PC-3 (cell line): ENCODE data around the gene CCM2L. TPM values are rescaled to one million over a fixed set of nuclear protein-coding genes. Genes with fewer than 3 reads are reported as not detected.

ENCODE experiments used
- ATAC-seq: fragments of 200-7000 bp; cut with Tn5 transposase; 2 replicates; pipeline ENCODE4 v1.9.1; 2020; ENCODE audit warnings: mild to moderate bottlenecking, moderate library complexity
- BruUV-seq: library from RNA; stranded (reverse); fragments of 400-500 nt; replicated peaks from 2 replicates; lab custom pipeline; 2021; lab: Mats Ljungman, UMichigan
- CTCF ChIA-PET: fragments of 300-600 bp; sonication (Branson Sonifier 250); formaldehyde crosslinking; loops from one replicate; lab custom pipeline; 2022; ENCODE audit warnings: antibody characterized with exemption; lab: Charles Lee
- POLR2A ChIA-PET: fragments of 300-600 bp; sonication (Branson Sonifier 250); formaldehyde crosslinking; loops from one replicate; lab custom pipeline; 2022; ENCODE audit warnings: antibody characterized with exemption; ENCODE audit not compliant: unreplicated experiment; lab: Charles Lee
- DNase-seq: peaks from one replicate; pipeline ENCODE4 v3.0.0-alpha.2; 2015
- H2AFZ ChIP-seq: fragments of 300-600 bp; sonication (generic); 2 replicates; pipeline ENCODE4 v1.6.0; 2016; ENCODE audit warnings: antibody characterized with exemption, low read length
- H3F3A ChIP-seq: fragments of 300-600 bp; sonication (generic); one replicate; pipeline ENCODE4 v1.6.0; 2017; ENCODE audit warnings: antibody characterized with exemption, low read length, control low read depth, mild to moderate bottlenecking; ENCODE audit not compliant: unreplicated experiment
- H3K27ac ChIP-seq: fragments of 300-600 bp; sonication (generic); 2 replicates; pipeline ENCODE4 v1.5.1; 2016; ENCODE audit warnings: mild to moderate bottlenecking, low read length
- H3K27me3 ChIP-seq: fragments of 300-600 bp; sonication (generic); 2 replicates; pipeline ENCODE4 v1.6.1; 2016; ENCODE audit warnings: low read length, mixed read lengths
- H3K36me3 ChIP-seq: fragments of 300-600 bp; sonication (generic); 2 replicates; pipeline ENCODE4 v1.6.1; 2016; ENCODE audit warnings: low read depth, mixed run types, low read length, mixed read lengths
- H3K4me1 ChIP-seq: fragments of 300-600 bp; sonication (generic); 2 replicates; pipeline ENCODE4 v1.5.1; 2016; ENCODE audit warnings: low read length; ENCODE audit not compliant: insufficient read depth
- H3K4me2 ChIP-seq: fragments of 300-600 bp; sonication (generic); 2 replicates; pipeline ENCODE4 v1.6.0; 2016; ENCODE audit warnings: low read length
- H3K4me3 ChIP-seq: fragments of 300-600 bp; sonication (generic); 2 replicates; pipeline ENCODE4 v1.5.1; 2016; ENCODE audit warnings: mild to moderate bottlenecking, low read length, mixed read lengths
- H3K79me2 ChIP-seq: fragments of 300-600 bp; sonication (generic); 2 replicates; pipeline ENCODE4 v1.6.1; 2017; ENCODE audit warnings: low read length, mixed read lengths
- H3K9ac ChIP-seq: fragments of 300-600 bp; sonication (generic); 2 replicates; pipeline ENCODE4 v1.6.0; 2016; ENCODE audit warnings: mild to moderate bottlenecking, low read length
- H3K9me2 ChIP-seq: fragments of 300-600 bp; sonication (generic); replicated peaks from 2 replicates; pipeline ENCODE4 v1.6.1; 2016; ENCODE audit warnings: mixed run types, low read length, mixed read lengths
- H3K9me3 ChIP-seq: fragments of 300-600 bp; sonication (generic); 2 replicates; pipeline ENCODE4 v1.6.1; 2016; ENCODE audit warnings: low read length, mixed read lengths
- H4K20me1 ChIP-seq: fragments of 300-600 bp; sonication (generic); 2 replicates; pipeline ENCODE4 v1.6.1; 2016; ENCODE audit warnings: low read length, mixed read lengths
- CTCF ChIP-seq: fragments of 300-600 bp; sonication (generic); conservative IDR thresholded peaks from 2 replicates; pipeline ENCODE4 v1.5.1; 2017; ENCODE audit warnings: antibody characterized with exemption, low read depth, mild to moderate bottlenecking, low read length
- EZH2 ChIP-seq: fragments of 300-600 bp; sonication (generic); IDR thresholded peaks from one replicate; pipeline ENCODE4 v1.6.1; 2017; ENCODE audit warnings: antibody characterized with exemption, mild to moderate bottlenecking, low read length; ENCODE audit not compliant: unreplicated experiment
- EZH2phosphoT487 ChIP-seq: fragments of 300-600 bp; sonication (generic); IDR thresholded peaks from 2 replicates; pipeline ENCODE4 v1.6.1; 2018; ENCODE audit warnings: mild to moderate bottlenecking, antibody characterized with exemption, low read length, borderline replicate concordance
- intact Hi-C: fragments of 100-400 bp; cut with micrococcal nuclease; formaldehyde crosslinking; loops from 2 replicates; pipeline ENCODE4 v1.9.0; 2023
- total RNA-seq: library from RNA; depleted of rRNA; stranded (reverse); fragments of >200 nt; gene quantifications from 2 replicates; pipeline ENCODE4 v1.2.3, GENCODE V29; 2014

The CCM2L gene
- total RNA-seq, 1 experiment from 2014 or later, result not detected

GRCh38 chr20:32050851-32051556, 40.8 kb downstream of the CCM2L start:
- H3K27ac ChIP-seq, result no peak overlapping the region
- no peaks in the 10 kb centered on the region for H3K4me1 ChIP-seq
- DNase-seq (no peak), ATAC-seq (no peak)
- no TSS peak for BruUV-seq
- peaks cover 66% of the 10 kb centered on the region for H3K27me3 ChIP-seq
- TF ChIP-seq EZH2 (no peak), EZH2phosphoT487 (no peak), CTCF (no peak)
- no peaks in the 10 kb centered on the region for H3K9me3 ChIP-seq
- no peaks in the 10 kb centered on the region for H3F3A ChIP-seq
- no peak overlapping the region for H3K4me2 ChIP-seq
- H3K9ac ChIP-seq, result no peak overlapping the region
- CTCF ChIA-PET, result no interaction called here
- no peaks in the 10 kb centered on the region for H3K36me3 ChIP-seq
- no peaks in the 10 kb centered on the region for H3K79me2 ChIP-seq
- H2AFZ ChIP-seq, result no peak overlapping the region
- H3K4me3 ChIP-seq, result no peak overlapping the region
- H3K9me2 ChIP-seq, result no peaks in the 10 kb centered on the region
- intact Hi-C loops, result no loop called here
- H4K20me1 ChIP-seq, result no peaks in the 10 kb centered on the region
- POLR2A ChIA-PET, result no interaction called here

GRCh38 chr20:32051720-32052089, 41.5 kb downstream of the CCM2L start:
- Histone ChIP-seq H3K9me2 (no peaks in the 10 kb centered on the region), H4K20me1 (no peaks in the 10 kb centered on the region), H2AFZ (no peak overlapping the region), H3F3A (no peaks in the 10 kb centered on the region), H3K4me2 (no peak overlapping the region), H3K4me1 (no peaks in the 10 kb centered on the region), H3K27me3 (peaks cover 66% of the 10 kb centered on the region), H3K4me3 (no peak overlapping the region), H3K79me2 (no peaks in the 10 kb centered on the region), H3K9ac (no peak overlapping the region), H3K9me3 (no peaks in the 10 kb centered on the region), H3K27ac (no peak overlapping the region), H3K36me3 (no peaks in the 10 kb centered on the region)
- TF ChIP-seq EZH2 (no peak), CTCF (no peak), EZH2phosphoT487 (no peak)
- CTCF ChIA-PET, result no interaction called here
- no TSS peak for BruUV-seq
- intact Hi-C loops, result no loop called here
- POLR2A ChIA-PET, result no interaction called here
- ATAC-seq, result no peak
- DNase-seq, result no peak

GRCh38 chr20:32052090-32052777, 42.0 kb downstream of the CCM2L start, which contains the start of gene HCK:
Gene HCK, plus strand, starts transcription at chr20:32052242.
- H3K9ac ChIP-seq, result no peak within 1 kb of the TSS
- DNase-seq, result no peak
- no peak within 1 kb of the TSS for H3K4me3 ChIP-seq
- peaks cover 70% of the 10 kb centered on the region for H3K27me3 ChIP-seq
- no peak within 1 kb of the TSS for H3K27ac ChIP-seq
- POLR2A ChIA-PET, result no interaction called here
- no TSS peak for BruUV-seq
- CTCF ChIA-PET, result no interaction called here
- H3K79me2 ChIP-seq, result no peaks in the 10 kb centered on the region
- no peaks in the 10 kb centered on the region for H3K9me2 ChIP-seq
- H3F3A ChIP-seq, result no peaks in the 10 kb centered on the region
- H2AFZ ChIP-seq, result no peak within 1 kb of the TSS
- no peaks in the 10 kb centered on the region for H4K20me1 ChIP-seq
- no peaks in the 10 kb centered on the region for H3K4me1 ChIP-seq
- TF ChIP-seq EZH2 (no peak), CTCF (no peak), EZH2phosphoT487 (no peak)
- H3K4me2 ChIP-seq, result no peak within 1 kb of the TSS
- no peak for ATAC-seq
- no peaks in the 10 kb centered on the region for H3K9me3 ChIP-seq
- no peaks in the 10 kb centered on the region for H3K36me3 ChIP-seq
- intact Hi-C loops, result no loop called here
